K562 (cell line): Measurements from ENCODE around the gene CPSF4. TPM values are rescaled to one million over a fixed set of nuclear protein-coding genes. Genes with fewer than 3 reads are reported as not detected.

Experiments
- FOXJ3 ChIP-seq: sonication (generic); formaldehyde crosslinking; IDR thresholded peaks from 2 replicates; pipeline ENCODE4 v1.4.0; 2020; ENCODE audit warnings: mild to moderate bottlenecking, missing genetic modification reagents
- GABPB1 ChIP-seq: sonication (generic); formaldehyde crosslinking; IDR thresholded peaks from 2 replicates; pipeline ENCODE4 v1.8.0; 2022; ENCODE audit warnings: mild to moderate bottlenecking, missing genetic modification reagents
- JUN ChIP-seq, 2 experiments: sonication (generic) in 1 of 2; formaldehyde crosslinking in 1 of 2; IDR thresholded peaks; 2 replicates each; pipeline versions ENCODE4 v1.6.1 to v1.8.0; 2012 to 2022; ENCODE audit warnings: borderline replicate concordance in 2 of 2, mild to moderate bottlenecking in 2 of 2, improper control_type of control experiment in 1 of 2, low read depth in 1 of 2, low read length in 1 of 2, missing genetic modification reagents in 1 of 2
- NFRKB ChIP-seq: fragments of 450-650 bp; IDR thresholded peaks from 2 replicates; pipeline ENCODE4 v1.6.1; 2016; ENCODE audit warnings: low read depth
- RB1 ChIP-seq: fragments of 450-650 bp; IDR thresholded peaks from 2 replicates; pipeline ENCODE4 v1.6.1; 2017; ENCODE audit warnings: low read depth, mild to moderate bottlenecking
- RNF2 ChIP-seq: sonication (generic); IDR thresholded peaks from 2 replicates; pipeline ENCODE4 v1.6.1; 2016
- TAF15 ChIP-seq: fragments of 200-400 bp; formaldehyde crosslinking; IDR thresholded peaks from 2 replicates; pipeline ENCODE4 v1.6.1; 2017; ENCODE audit warnings: mild to moderate bottlenecking, low read depth, low read length, moderate library complexity
- ZBED1 ChIP-seq: IDR thresholded peaks from 2 replicates; pipeline ENCODE4 v1.6.1; 2014
- ZC3H11A ChIP-seq: IDR thresholded peaks from 2 replicates; pipeline ENCODE4 v1.6.1; 2012; ENCODE audit warnings: low read depth, low read length, improper control_type of control experiment
- ZNF24 ChIP-seq: fragments of 450-650 bp; IDR thresholded peaks from 2 replicates; pipeline ENCODE4 v1.6.1; 2016
- ZNF707 ChIP-seq: fragments of 250-450 bp; sonication (Bioruptor Pico); conservative IDR thresholded peaks from 2 replicates; pipeline ENCODE4 v1.8.0; 2022; ENCODE audit warnings: inconsistent platforms, mild to moderate bottlenecking, moderate library complexity
- polyA plus RNA-seq, 8 experiments: library from polyadenylated mRNA; depleted of rRNA in 4 of 8; stranded (reverse) in 5 of 8; unstranded in 3 of 8; fragments of >200 nt; fragmentation: Nextera tagmentation in 2 of 8; fragmentation: Illumina TruSeq in 1 of 8; extraction: Ambion mirVana in 2 of 8; extraction: Trizol in 1 of 8; gene quantifications; 2 replicates each; pipeline versions ENCODE4 v1.2.1 to v1.2.3, GENCODE V29; 2011 to 2014; ENCODE audit warnings: inconsistent platforms in 1 of 8, missing spikeins in 1 of 8
- total RNA-seq, 7 experiments: library from RNA; depleted of rRNA in 6 of 7; stranded (reverse); fragments of >200 nt in 6 of 7; fragmentation: Illumina TruSeq in 2 of 7; extraction: Trizol in 2 of 7; gene quantifications; 2 replicates each; pipeline versions ENCODE4 v1.2.1 to v1.2.3, GENCODE V29; 2011 to 2021; ENCODE audit warnings: low replicate concordance in 1 of 7
- TF ChIP-seq, protein P1 (sequence below): fragments of 250-450 bp; sonication (Bioruptor Pico); IDR thresholded peaks from 2 replicates; pipeline ENCODE4 v1.4.0; 2020
- TF ChIP-seq, protein P2 (sequence below): IDR thresholded peaks from 2 replicates; pipeline ENCODE4 v1.6.1; 2016; ENCODE audit warnings: missing genetic modification characterization, missing compliant biosample characterization
- TF ChIP-seq, protein P3 (sequence below): fragments of 450-650 bp; formaldehyde crosslinking; IDR thresholded peaks from 2 replicates; pipeline ENCODE4 v1.4.0; 2020; ENCODE audit warnings: mild to moderate bottlenecking, moderate library complexity
- TF ChIP-seq, protein P4 (sequence below): fragments of 150-350 bp; IDR thresholded peaks from 2 replicates; pipeline ENCODE4 v1.6.1; 2014; ENCODE audit warnings: low read depth, mild to moderate bottlenecking, low read length, borderline replicate concordance

Gene CPSF4
- total and polyA plus RNA-seq, 9 of the 15 experiments (the other 6 are each of a cell fraction or from before 2014, with no cell fraction given): 16.9 to 118 (median 71.7) TPM

DNA sequence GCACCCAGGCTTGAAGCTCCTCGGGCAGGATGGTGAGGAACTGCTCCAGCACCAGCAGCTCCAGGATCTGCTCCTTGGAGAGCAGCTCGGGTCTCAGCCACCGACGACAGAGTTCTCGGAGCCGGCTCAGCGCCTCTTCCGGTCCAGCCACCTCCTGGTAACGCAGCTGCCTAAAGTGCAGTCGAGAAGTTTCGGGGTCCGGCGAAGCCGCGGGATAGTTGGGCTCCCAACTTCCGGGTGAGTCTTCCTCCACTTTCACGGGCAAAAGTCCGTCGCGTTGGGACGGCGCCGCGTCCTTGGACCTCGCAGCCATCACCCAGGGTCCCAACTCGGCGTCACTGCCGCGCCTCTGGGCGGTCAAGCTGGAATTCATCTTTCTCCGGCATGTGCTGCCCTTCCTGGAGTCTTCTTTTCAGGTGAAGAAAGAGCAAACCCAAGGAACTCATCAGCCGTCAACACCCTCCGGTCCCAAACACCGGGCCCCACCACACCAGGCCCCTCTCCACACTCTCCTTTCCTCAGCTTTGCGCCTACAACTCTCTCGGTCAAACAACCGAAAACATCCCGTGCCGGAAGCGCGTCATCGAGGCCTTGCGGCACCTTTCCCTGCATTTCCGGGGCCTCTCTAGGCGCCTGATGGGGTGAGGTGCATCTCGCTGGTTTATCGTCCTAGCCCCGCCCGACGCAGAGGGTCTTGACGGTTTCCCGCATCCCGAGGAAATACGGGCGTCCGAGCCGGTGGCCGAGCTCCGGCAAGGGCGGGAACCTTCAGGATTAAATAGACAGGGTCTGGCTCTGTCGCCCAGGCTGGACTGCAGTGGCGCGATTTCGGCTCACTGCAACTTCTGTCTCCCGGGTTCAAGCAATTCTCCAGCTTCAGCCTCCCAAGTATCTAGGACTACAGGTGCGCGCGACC, 61.2 kb downstream of the CPSF4 start, which contains the start of gene ZNF394 (continued):
- TF ChIP-seq JUN (IDR thresholded peaks at IDR 0.05; ENCODE audit: borderline replicate concordance, low read depth, low read length): peak; percentile 66
- no peak for TF ChIP-seq JUN (CRISPR knock-in tag; IDR thresholded peaks at IDR 0.05; ENCODE audit: borderline replicate concordance)
- TF ChIP-seq TAF15: no peak
- TF ChIP-seq ZNF707 (CRISPR knock-in tag): no peak
- no peak for TF ChIP-seq FOXJ3 (CRISPR knock-in tag)
- TF ChIP-seq ZNF24: 0 out of 2 replicates have a peak, but pooled peaks have one; percentile 12
- TF ChIP-seq RNF2: peak; percentile 29; the same call in 1 of the 2 replicates
- TF ChIP-seq, protein P1, sequence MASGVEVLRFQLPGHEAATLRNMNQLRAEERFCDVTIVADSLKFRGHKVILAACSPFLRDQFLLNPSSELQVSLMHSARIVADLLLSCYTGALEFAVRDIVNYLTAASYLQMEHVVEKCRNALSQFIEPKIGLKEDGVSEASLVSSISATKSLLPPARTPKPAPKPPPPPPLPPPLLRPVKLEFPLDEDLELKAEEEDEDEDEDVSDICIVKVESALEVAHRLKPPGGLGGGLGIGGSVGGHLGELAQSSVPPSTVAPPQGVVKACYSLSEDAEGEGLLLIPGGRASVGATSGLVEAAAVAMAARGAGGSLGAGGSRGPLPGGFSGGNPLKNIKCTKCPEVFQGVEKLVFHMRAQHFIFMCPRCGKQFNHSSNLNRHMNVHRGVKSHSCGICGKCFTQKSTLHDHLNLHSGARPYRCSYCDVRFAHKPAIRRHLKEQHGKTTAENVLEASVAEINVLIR (CRISPR knock-in tag): peak; percentile 91
- TF ChIP-seq, protein P2, sequence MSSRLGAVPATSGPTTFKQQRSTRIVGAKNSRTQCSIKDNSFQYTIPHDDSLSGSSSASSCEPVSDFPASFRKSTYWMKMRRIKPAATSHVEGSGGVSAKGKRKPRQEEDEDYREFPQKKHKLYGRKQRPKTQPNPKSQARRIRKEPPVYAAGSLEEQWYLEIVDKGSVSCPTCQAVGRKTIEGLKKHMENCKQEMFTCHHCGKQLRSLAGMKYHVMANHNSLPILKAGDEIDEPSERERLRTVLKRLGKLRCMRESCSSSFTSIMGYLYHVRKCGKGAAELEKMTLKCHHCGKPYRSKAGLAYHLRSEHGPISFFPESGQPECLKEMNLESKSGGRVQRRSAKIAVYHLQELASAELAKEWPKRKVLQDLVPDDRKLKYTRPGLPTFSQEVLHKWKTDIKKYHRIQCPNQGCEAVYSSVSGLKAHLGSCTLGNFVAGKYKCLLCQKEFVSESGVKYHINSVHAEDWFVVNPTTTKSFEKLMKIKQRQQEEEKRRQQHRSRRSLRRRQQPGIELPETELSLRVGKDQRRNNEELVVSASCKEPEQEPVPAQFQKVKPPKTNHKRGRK (tag): no peak
- TF ChIP-seq GABPB1: peak; percentile 97
- TF ChIP-seq ZC3H11A: no peak
- TF ChIP-seq, protein P3, sequence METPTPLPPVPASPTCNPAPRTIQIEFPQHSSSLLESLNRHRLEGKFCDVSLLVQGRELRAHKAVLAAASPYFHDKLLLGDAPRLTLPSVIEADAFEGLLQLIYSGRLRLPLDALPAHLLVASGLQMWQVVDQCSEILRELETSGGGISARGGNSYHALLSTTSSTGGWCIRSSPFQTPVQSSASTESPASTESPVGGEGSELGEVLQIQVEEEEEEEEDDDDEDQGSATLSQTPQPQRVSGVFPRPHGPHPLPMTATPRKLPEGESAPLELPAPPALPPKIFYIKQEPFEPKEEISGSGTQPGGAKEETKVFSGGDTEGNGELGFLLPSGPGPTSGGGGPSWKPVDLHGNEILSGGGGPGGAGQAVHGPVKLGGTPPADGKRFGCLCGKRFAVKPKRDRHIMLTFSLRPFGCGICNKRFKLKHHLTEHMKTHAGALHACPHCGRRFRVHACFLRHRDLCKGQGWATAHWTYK: no peak
- TF ChIP-seq NFRKB: peak; percentile 67; the same call in 1 of the 2 replicates
- TF ChIP-seq RB1: peak; percentile 33; the same call in 1 of the 2 replicates
- no peak for TF ChIP-seq ZBED1
- TF ChIP-seq, protein P4, sequence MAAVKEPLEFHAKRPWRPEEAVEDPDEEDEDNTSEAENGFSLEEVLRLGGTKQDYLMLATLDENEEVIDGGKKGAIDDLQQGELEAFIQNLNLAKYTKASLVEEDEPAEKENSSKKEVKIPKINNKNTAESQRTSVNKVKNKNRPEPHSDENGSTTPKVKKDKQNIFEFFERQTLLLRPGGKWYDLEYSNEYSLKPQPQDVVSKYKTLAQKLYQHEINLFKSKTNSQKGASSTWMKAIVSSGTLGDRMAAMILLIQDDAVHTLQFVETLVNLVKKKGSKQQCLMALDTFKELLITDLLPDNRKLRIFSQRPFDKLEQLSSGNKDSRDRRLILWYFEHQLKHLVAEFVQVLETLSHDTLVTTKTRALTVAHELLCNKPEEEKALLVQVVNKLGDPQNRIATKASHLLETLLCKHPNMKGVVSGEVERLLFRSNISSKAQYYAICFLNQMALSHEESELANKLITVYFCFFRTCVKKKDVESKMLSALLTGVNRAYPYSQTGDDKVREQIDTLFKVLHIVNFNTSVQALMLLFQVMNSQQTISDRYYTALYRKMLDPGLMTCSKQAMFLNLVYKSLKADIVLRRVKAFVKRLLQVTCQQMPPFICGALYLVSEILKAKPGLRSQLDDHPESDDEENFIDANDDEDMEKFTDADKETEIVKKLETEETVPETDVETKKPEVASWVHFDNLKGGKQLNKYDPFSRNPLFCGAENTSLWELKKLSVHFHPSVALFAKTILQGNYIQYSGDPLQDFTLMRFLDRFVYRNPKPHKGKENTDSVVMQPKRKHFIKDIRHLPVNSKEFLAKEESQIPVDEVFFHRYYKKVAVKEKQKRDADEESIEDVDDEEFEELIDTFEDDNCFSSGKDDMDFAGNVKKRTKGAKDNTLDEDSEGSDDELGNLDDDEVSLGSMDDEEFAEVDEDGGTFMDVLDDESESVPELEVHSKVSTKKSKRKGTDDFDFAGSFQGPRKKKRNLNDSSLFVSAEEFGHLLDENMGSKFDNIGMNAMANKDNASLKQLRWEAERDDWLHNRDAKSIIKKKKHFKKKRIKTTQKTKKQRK: no peak
